Smooth muscle cell (in vitro differentiated cells): ENCODE measurements around the gene PDE4B. TPM values are rescaled to one million over a fixed set of nuclear protein-coding genes. Genes with fewer than 3 reads are reported as not detected.

Experiments
- DNase-seq: peaks from one replicate; lab custom pipeline; 2025; ENCODE audit not compliant: unreplicated experiment; lab: John Stamatoyannopoulos, UW
- H2AFZ ChIP-seq: fragments of 200-600 bp; sonication (generic); 2 replicates; pipeline ENCODE4 v1.6.0; 2016; ENCODE audit warnings: antibody characterized with exemption, low read depth, mild to moderate bottlenecking
- H3F3A ChIP-seq: fragments of 200-600 bp; sonication (generic); 2 replicates; pipeline ENCODE4 v1.6.0; 2017; ENCODE audit warnings: antibody characterized with exemption, low read depth
- H3K27ac ChIP-seq: fragments of 200-600 bp; sonication (generic); 2 replicates; pipeline ENCODE4 v1.5.1; 2016; ENCODE audit warnings: low read depth, mild to moderate bottlenecking
- H3K27me3 ChIP-seq: fragments of 200-600 bp; sonication (generic); 2 replicates; pipeline ENCODE4 v1.6.1; 2016; ENCODE audit warnings: low read depth, mild to moderate bottlenecking
- H3K36me3 ChIP-seq: fragments of 200-600 bp; sonication (generic); 2 replicates; pipeline ENCODE4 v1.5.1; 2016; ENCODE audit warnings: low read depth
- H3K4me1 ChIP-seq: fragments of 200-600 bp; sonication (generic); 2 replicates; pipeline ENCODE4 v1.5.1; 2016; ENCODE audit warnings: low read depth
- H3K4me2 ChIP-seq: fragments of 200-600 bp; sonication (generic); 2 replicates; pipeline ENCODE4 v1.6.0; 2016; ENCODE audit warnings: mild to moderate bottlenecking
- H3K4me3 ChIP-seq: fragments of 200-600 bp; sonication (generic); 2 replicates; pipeline ENCODE4 v1.5.1; 2016; ENCODE audit warnings: mild to moderate bottlenecking
- H3K79me2 ChIP-seq: fragments of 200-600 bp; sonication (generic); 2 replicates; pipeline ENCODE4 v1.6.0; 2016; ENCODE audit warnings: low read depth, mild to moderate bottlenecking
- H3K9ac ChIP-seq: fragments of 200-600 bp; sonication (generic); 2 replicates; pipeline ENCODE4 v1.6.0; 2016; ENCODE audit warnings: low read depth
- H3K9me3 ChIP-seq: fragments of 200-600 bp; sonication (generic); replicated peaks from 2 replicates; pipeline ENCODE4 v1.5.1; 2016; ENCODE audit warnings: low read depth
- H4K20me1 ChIP-seq: fragments of 200-600 bp; sonication (generic); 2 replicates; pipeline ENCODE4 v1.6.0; 2016; ENCODE audit warnings: low read depth
- WGBS: methylation state at CpG from one replicate; pipeline ENCODE4 v1.1.7; 2016; ENCODE audit warnings: low lambda C conversion rate; 5-methylcytosine and 5-hydroxymethylcytosine counted together
- polyA plus RNA-seq: library from polyadenylated mRNA; unstranded; fragments of >200 nt; fragmentation: Nextera tagmentation; extraction: Ambion mirVana; gene quantifications from 2 replicates; pipeline ENCODE4 v1.2.1, GENCODE V29; 2016
- total RNA-seq: library from RNA; depleted of rRNA; stranded (reverse); fragments of >200 nt; gene quantifications from 2 replicates; pipeline ENCODE4 v1.2.3, GENCODE V29; 2014
- TF ChIP-seq, protein P1 (sequence below): fragments of 200-600 bp; sonication (generic); IDR thresholded peaks from 2 replicates; pipeline ENCODE4 v1.5.1; 2017; ENCODE audit warnings: borderline replicate concordance, mild to moderate bottlenecking, antibody characterized with exemption; ENCODE audit not compliant: insufficient read depth, poor library complexity, severe bottlenecking

Gene PDE4B
- total and polyA plus RNA-seq, 2 experiments from 2014 or later: 18.5 to 24.8 TPM

- 80% methylated on average over 4 of the region's 4 CpGs for WGBS
- H3K9ac ChIP-seq: no peak overlapping the region
- TF ChIP-seq, protein P1, sequence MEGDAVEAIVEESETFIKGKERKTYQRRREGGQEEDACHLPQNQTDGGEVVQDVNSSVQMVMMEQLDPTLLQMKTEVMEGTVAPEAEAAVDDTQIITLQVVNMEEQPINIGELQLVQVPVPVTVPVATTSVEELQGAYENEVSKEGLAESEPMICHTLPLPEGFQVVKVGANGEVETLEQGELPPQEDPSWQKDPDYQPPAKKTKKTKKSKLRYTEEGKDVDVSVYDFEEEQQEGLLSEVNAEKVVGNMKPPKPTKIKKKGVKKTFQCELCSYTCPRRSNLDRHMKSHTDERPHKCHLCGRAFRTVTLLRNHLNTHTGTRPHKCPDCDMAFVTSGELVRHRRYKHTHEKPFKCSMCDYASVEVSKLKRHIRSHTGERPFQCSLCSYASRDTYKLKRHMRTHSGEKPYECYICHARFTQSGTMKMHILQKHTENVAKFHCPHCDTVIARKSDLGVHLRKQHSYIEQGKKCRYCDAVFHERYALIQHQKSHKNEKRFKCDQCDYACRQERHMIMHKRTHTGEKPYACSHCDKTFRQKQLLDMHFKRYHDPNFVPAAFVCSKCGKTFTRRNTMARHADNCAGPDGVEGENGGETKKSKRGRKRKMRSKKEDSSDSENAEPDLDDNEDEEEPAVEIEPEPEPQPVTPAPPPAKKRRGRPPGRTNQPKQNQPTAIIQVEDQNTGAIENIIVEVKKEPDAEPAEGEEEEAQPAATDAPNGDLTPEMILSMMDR: no peak
These were observed 519.7 kb downstream of the PDE4B start for GRCh38 chr1:66312271-66312990.

DNA sequence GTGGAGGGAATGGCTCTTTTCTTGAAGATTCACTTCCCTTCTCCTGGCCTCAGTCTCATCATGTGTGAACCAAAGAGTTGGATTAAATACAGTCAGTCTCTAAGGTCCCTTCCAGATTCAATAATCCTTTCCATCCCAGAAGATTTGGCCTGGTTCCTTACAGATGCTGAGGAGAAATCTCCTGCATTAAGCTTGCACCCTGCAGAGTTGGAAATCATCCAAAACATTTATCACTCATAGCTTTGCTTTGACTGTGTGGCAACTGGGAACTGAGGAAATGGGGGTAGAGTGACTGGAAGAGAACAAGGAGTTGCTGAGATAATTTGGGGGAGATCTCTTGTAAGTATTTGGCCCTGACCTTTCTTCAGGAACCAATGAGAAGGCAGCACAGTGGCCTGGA is 520.7 kb downstream of the PDE4B start:
- Histone ChIP-seq H3K79me2 (no peaks in the 10 kb centered on the region), H3K4me2 (no peak overlapping the region), H3K27me3 (no peaks in the 10 kb centered on the region), H2AFZ (no peak overlapping the region), H3K9me3 (no peaks in the 10 kb centered on the region), H3K4me3 (no peak overlapping the region), H4K20me1 (no peaks in the 10 kb centered on the region), H3K4me1 (no peaks in the 10 kb centered on the region), H3K36me3 (no peaks in the 10 kb centered on the region), H3K9ac (no peak overlapping the region), H3K27ac (no peak overlapping the region), H3F3A (no peaks in the 10 kb centered on the region)
- TF ChIP-seq, protein P1: no peak
- no peak for DNase-seq

More at GRCh38 chr1:66312271-66312990, 519.7 kb downstream of the PDE4B start:
- no peak for DNase-seq
- H3K27ac ChIP-seq: no peak overlapping the region
- H3K36me3 ChIP-seq: no peaks in the 10 kb centered on the region
- H3K9me3 ChIP-seq: no peaks in the 10 kb centered on the region
- no peak overlapping the region for H3K4me3 ChIP-seq
- H3K27me3 ChIP-seq: no peaks in the 10 kb centered on the region
- H4K20me1 ChIP-seq: no peaks in the 10 kb centered on the region
- no peaks in the 10 kb centered on the region for H3K4me1 ChIP-seq
- H2AFZ ChIP-seq: no peak overlapping the region
- H3K79me2 ChIP-seq: no peaks in the 10 kb centered on the region
- no peaks in the 10 kb centered on the region for H3F3A ChIP-seq
- no peak overlapping the region for H3K4me2 ChIP-seq

DNA sequence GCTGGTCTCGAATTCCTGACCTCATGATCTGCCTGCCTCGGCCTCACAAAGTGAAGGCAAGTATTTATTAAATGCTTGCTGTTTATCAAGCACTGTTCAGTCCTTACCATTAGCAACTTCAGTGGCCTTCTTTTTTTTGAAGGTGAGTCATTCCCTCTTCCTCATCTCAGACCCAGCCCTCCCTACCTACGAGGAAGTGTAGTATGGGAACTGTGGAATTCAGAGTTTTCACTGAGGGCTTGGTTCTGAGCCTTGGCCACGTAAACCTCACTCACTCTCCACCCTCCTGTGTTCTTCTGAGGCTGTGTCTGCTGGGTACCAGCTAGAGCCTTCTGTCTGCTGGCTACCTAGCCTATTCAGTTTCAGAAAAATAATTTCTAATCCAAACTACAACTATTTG is 523.0 kb downstream of the PDE4B start:
- H3K4me3 ChIP-seq: no peak overlapping the region
- TF ChIP-seq, protein P1: no peak
- WGBS: 57% methylated on average over 4 of the region's 4 CpGs
- no peak overlapping the region for H3K4me2 ChIP-seq
- H3K27me3 ChIP-seq: no peaks in the 10 kb centered on the region
- no peaks in the 10 kb centered on the region for H4K20me1 ChIP-seq
- H3K9ac ChIP-seq: no peak overlapping the region
- H3K36me3 ChIP-seq: no peaks in the 10 kb centered on the region
- H2AFZ ChIP-seq: peak overlapping the region; percentile 3
- no peak for DNase-seq
- H3K9me3 ChIP-seq: no peaks in the 10 kb centered on the region
- H3K4me1 ChIP-seq: no peaks in the 10 kb centered on the region
- H3F3A ChIP-seq: no peaks in the 10 kb centered on the region
- H3K79me2 ChIP-seq: no peaks in the 10 kb centered on the region
- H3K27ac ChIP-seq: no peak overlapping the region
